PC-3 (cell line): ENCODE measurements around the gene UQCC2. TPM values are rescaled to one million over a fixed set of nuclear protein-coding genes. Genes with fewer than 3 reads are reported as not detected.
A peak's percentile ranks its signal among the peaks of the same experiment; 100 is the strongest.

Experiments used
- ATAC-seq: fragments of 200-7000 bp; cut with Tn5 transposase; 2 replicates; pipeline ENCODE4 v1.9.1; 2020; ENCODE audit warnings: mild to moderate bottlenecking, moderate library complexity
- BruUV-seq: library from RNA; stranded (reverse); fragments of 400-500 nt; replicated peaks from 2 replicates; lab custom pipeline; 2021; lab: Mats Ljungman, UMichigan
- CTCF ChIA-PET: fragments of 300-600 bp; sonication (Branson Sonifier 250); formaldehyde crosslinking; loops from one replicate; lab custom pipeline; 2022; ENCODE audit warnings: antibody characterized with exemption; lab: Charles Lee
- POLR2A ChIA-PET: fragments of 300-600 bp; sonication (Branson Sonifier 250); formaldehyde crosslinking; loops from one replicate; lab custom pipeline; 2022; ENCODE audit warnings: antibody characterized with exemption; ENCODE audit not compliant: unreplicated experiment; lab: Charles Lee
- DNase-seq: peaks from one replicate; pipeline ENCODE4 v3.0.0-alpha.2; 2015
- H2AFZ ChIP-seq: fragments of 300-600 bp; sonication (generic); 2 replicates; pipeline ENCODE4 v1.6.0; 2016; ENCODE audit warnings: antibody characterized with exemption, low read length
- H3F3A ChIP-seq: fragments of 300-600 bp; sonication (generic); one replicate; pipeline ENCODE4 v1.6.0; 2017; ENCODE audit warnings: antibody characterized with exemption, low read length, control low read depth, mild to moderate bottlenecking; ENCODE audit not compliant: unreplicated experiment
- H3K27ac ChIP-seq: fragments of 300-600 bp; sonication (generic); 2 replicates; pipeline ENCODE4 v1.5.1; 2016; ENCODE audit warnings: mild to moderate bottlenecking, low read length
- H3K27me3 ChIP-seq: fragments of 300-600 bp; sonication (generic); 2 replicates; pipeline ENCODE4 v1.6.1; 2016; ENCODE audit warnings: low read length, mixed read lengths
- H3K36me3 ChIP-seq: fragments of 300-600 bp; sonication (generic); 2 replicates; pipeline ENCODE4 v1.6.1; 2016; ENCODE audit warnings: low read depth, mixed run types, low read length, mixed read lengths
- H3K4me1 ChIP-seq: fragments of 300-600 bp; sonication (generic); 2 replicates; pipeline ENCODE4 v1.5.1; 2016; ENCODE audit warnings: low read length; ENCODE audit not compliant: insufficient read depth
- H3K4me2 ChIP-seq: fragments of 300-600 bp; sonication (generic); 2 replicates; pipeline ENCODE4 v1.6.0; 2016; ENCODE audit warnings: low read length
- H3K4me3 ChIP-seq: fragments of 300-600 bp; sonication (generic); 2 replicates; pipeline ENCODE4 v1.5.1; 2016; ENCODE audit warnings: mild to moderate bottlenecking, low read length, mixed read lengths
- H3K79me2 ChIP-seq: fragments of 300-600 bp; sonication (generic); 2 replicates; pipeline ENCODE4 v1.6.1; 2017; ENCODE audit warnings: low read length, mixed read lengths
- H3K9ac ChIP-seq: fragments of 300-600 bp; sonication (generic); 2 replicates; pipeline ENCODE4 v1.6.0; 2016; ENCODE audit warnings: mild to moderate bottlenecking, low read length
- H3K9me2 ChIP-seq: fragments of 300-600 bp; sonication (generic); replicated peaks from 2 replicates; pipeline ENCODE4 v1.6.1; 2016; ENCODE audit warnings: mixed run types, low read length, mixed read lengths
- H3K9me3 ChIP-seq: fragments of 300-600 bp; sonication (generic); 2 replicates; pipeline ENCODE4 v1.6.1; 2016; ENCODE audit warnings: low read length, mixed read lengths
- H4K20me1 ChIP-seq: fragments of 300-600 bp; sonication (generic); 2 replicates; pipeline ENCODE4 v1.6.1; 2016; ENCODE audit warnings: low read length, mixed read lengths
- CTCF ChIP-seq: fragments of 300-600 bp; sonication (generic); conservative IDR thresholded peaks from 2 replicates; pipeline ENCODE4 v1.5.1; 2017; ENCODE audit warnings: antibody characterized with exemption, low read depth, mild to moderate bottlenecking, low read length
- EZH2 ChIP-seq: fragments of 300-600 bp; sonication (generic); IDR thresholded peaks from one replicate; pipeline ENCODE4 v1.6.1; 2017; ENCODE audit warnings: antibody characterized with exemption, mild to moderate bottlenecking, low read length; ENCODE audit not compliant: unreplicated experiment
- EZH2phosphoT487 ChIP-seq: fragments of 300-600 bp; sonication (generic); IDR thresholded peaks from 2 replicates; pipeline ENCODE4 v1.6.1; 2018; ENCODE audit warnings: mild to moderate bottlenecking, antibody characterized with exemption, low read length, borderline replicate concordance
- intact Hi-C: fragments of 100-400 bp; cut with micrococcal nuclease; formaldehyde crosslinking; loops from 2 replicates; pipeline ENCODE4 v1.9.0; 2023
- total RNA-seq: library from RNA; depleted of rRNA; stranded (reverse); fragments of >200 nt; gene quantifications from 2 replicates; pipeline ENCODE4 v1.2.3, GENCODE V29; 2014

UQCC2 gene
- total RNA-seq, 1 experiment from 2014 or later: 107 TPM

- no peak overlapping the region for H3K4me3 ChIP-seq
- no peak overlapping the region for H3K9ac ChIP-seq
- H3K36me3 ChIP-seq: peaks cover 23% of the 10 kb centered on the region; the same call in 1 of the 2 replicates
- H3K79me2 ChIP-seq: peaks cover 37% of the 10 kb centered on the region
- H3K9me3 ChIP-seq: no peaks in the 10 kb centered on the region
- POLR2A ChIA-PET: no interaction called here
- no peak for DNase-seq
- no peak for ATAC-seq
- CTCF ChIA-PET: no interaction called here
- H2AFZ ChIP-seq: no peak overlapping the region
- BruUV-seq: no TSS peak
- TF ChIP-seq EZH2 (no peak), EZH2phosphoT487 (no peak), CTCF (no peak)
- no peak overlapping the region for H3K27ac ChIP-seq
- no peak overlapping the region for H3K4me2 ChIP-seq
- H3K27me3 ChIP-seq: no peaks in the 10 kb centered on the region
- H3F3A ChIP-seq: peaks cover 5% of the 10 kb centered on the region
- intact Hi-C loops: no loop called here
- no peaks in the 10 kb centered on the region for H4K20me1 ChIP-seq
- peaks cover 18% of the 10 kb centered on the region for H3K4me1 ChIP-seq
- H3K9me2 ChIP-seq: no peaks in the 10 kb centered on the region
These were observed 5.4 kb downstream of the UQCC2 start for GRCh38 chr6:33705955-33706725.

- Histone ChIP-seq H2AFZ (no peak overlapping the region), H3F3A (peaks cover 5% of the 10 kb centered on the region), H3K36me3 (peaks cover 29% of the 10 kb centered on the region; the same call in 1 of the 2 replicates), H3K27ac (no peak overlapping the region), H3K4me2 (no peak overlapping the region), H4K20me1 (no peaks in the 10 kb centered on the region), H3K4me1 (peaks cover 10% of the 10 kb centered on the region), H3K79me2 (peaks cover 30% of the 10 kb centered on the region), H3K27me3 (no peaks in the 10 kb centered on the region), H3K4me3 (no peak overlapping the region), H3K9me2 (no peaks in the 10 kb centered on the region), H3K9ac (no peak overlapping the region), H3K9me3 (no peaks in the 10 kb centered on the region)
- intact Hi-C loops: no loop called here
- POLR2A ChIA-PET: no interaction called here
- ATAC-seq (no peak), DNase-seq (peak; percentile 17)
- CTCF ChIA-PET: interaction anchor here (0.7 kb wide), 1 partner anchor 84 kb away, joined by 3 read pairs; the partner anchor contains the start of gene ITPR3
- TF ChIP-seq EZH2phosphoT487: no peak
- TF ChIP-seq EZH2: no peak
- no peak for TF ChIP-seq CTCF
- no TSS peak for BruUV-seq
These were observed 6.1 kb downstream of the UQCC2 start for GRCh38 chr6:33705268-33705885.
